GM06990 (cell line): ENCODE data around the gene TTBK1.

Experiments used
- DNase-seq: peaks from one replicate; pipeline ENCODE4 v3.0.0-alpha.2; 2011; ENCODE audit not compliant: insufficient read length; ENCODE audit errors: extremely low read depth
- H3K27me3 ChIP-seq: replicated peaks from 2 replicates; pipeline ENCODE4 v1.6.0; 2011; ENCODE audit warnings: low read length; ENCODE audit not compliant: control insufficient read depth, insufficient read depth
- H3K36me3 ChIP-seq: 2 replicates; pipeline ENCODE4 v1.5.1; 2011; ENCODE audit warnings: low read length; ENCODE audit not compliant: control insufficient read depth, insufficient read depth
- H3K4me3 ChIP-seq: replicated peaks from 2 replicates; pipeline ENCODE4 v1.5.1; 2011; ENCODE audit warnings: low read depth, mild to moderate bottlenecking, control low read depth, low read length
- TF ChIP-seq, protein P1 (sequence below): IDR thresholded peaks from 2 replicates; pipeline ENCODE4 v1.5.1; 2011; ENCODE audit warnings: low read length, control low read depth, mild to moderate bottlenecking, inconsistent platforms; ENCODE audit not compliant: insufficient read depth, poor library complexity, severe bottlenecking

TTBK1 gene

DNA sequence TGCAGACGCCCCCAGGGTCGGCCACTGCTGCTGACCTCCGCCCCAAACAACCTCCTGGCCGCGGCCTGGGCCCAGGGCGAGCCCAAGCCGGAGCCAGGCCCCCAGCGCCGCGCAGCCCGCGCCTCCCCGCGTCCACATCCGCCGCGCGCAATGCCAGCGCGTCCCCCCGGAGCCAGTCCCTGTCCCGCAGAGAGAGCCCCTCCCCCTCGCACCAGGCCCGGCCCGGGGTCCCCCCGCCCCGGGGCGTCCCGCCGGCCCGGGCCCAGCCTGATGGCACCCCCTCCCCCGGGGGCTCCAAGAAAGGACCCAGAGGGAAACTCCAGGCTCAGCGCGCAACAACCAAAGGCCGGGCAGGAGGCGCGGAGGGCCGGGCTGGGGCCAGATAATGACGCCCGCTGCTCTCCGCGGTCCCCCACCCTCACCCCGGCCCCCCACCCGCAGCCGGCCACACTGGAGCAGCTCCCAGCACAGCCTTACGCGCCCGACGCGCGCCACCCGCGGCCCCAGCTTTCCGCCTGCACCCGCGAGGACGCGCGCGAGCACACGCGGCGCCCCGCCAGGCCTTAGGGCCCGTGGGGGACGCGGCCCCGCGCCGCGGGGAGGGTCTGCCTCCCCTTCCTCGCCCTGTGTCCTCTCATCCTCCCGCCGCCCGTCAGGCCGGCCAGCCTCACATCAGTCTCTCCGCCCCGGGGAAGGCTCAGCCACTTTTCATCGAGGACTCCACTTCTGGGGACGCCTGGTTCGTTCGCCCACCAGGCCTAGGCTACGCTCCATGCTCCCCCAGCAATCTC, 41.9 kb downstream of the TTBK1 start:
- DNase-seq = no peak
- TF ChIP-seq, protein P1, sequence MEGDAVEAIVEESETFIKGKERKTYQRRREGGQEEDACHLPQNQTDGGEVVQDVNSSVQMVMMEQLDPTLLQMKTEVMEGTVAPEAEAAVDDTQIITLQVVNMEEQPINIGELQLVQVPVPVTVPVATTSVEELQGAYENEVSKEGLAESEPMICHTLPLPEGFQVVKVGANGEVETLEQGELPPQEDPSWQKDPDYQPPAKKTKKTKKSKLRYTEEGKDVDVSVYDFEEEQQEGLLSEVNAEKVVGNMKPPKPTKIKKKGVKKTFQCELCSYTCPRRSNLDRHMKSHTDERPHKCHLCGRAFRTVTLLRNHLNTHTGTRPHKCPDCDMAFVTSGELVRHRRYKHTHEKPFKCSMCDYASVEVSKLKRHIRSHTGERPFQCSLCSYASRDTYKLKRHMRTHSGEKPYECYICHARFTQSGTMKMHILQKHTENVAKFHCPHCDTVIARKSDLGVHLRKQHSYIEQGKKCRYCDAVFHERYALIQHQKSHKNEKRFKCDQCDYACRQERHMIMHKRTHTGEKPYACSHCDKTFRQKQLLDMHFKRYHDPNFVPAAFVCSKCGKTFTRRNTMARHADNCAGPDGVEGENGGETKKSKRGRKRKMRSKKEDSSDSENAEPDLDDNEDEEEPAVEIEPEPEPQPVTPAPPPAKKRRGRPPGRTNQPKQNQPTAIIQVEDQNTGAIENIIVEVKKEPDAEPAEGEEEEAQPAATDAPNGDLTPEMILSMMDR = no peak
- Histone ChIP-seq H3K36me3 (no peaks in the 10 kb centered on the region), H3K27me3 (no peaks in the 10 kb centered on the region; the same call in 1 of the 2 replicates), H3K4me3 (no peak overlapping the region)

GRCh38 chr6:43285832-43286231, 42.6 kb downstream of the TTBK1 start:
- no peaks in the 10 kb centered on the region; the same call in 1 of the 2 replicates for H3K27me3 ChIP-seq
- DNase-seq = no peak
- TF ChIP-seq, protein P1 = no peak
- H3K36me3 ChIP-seq = no peaks in the 10 kb centered on the region
- H3K4me3 ChIP-seq = no peak overlapping the region

GRCh38 chr6:43286456-43286979, 43.2 kb downstream of the TTBK1 start:
- H3K27me3 ChIP-seq = no peaks in the 10 kb centered on the region; the same call in 1 of the 2 replicates
- H3K4me3 ChIP-seq = no peak overlapping the region
- no peaks in the 10 kb centered on the region for H3K36me3 ChIP-seq
- TF ChIP-seq, protein P1 = no peak
- no peak for DNase-seq

GRCh38 chr6:43286980-43287716, 43.9 kb downstream of the TTBK1 start:
- H3K27me3 ChIP-seq = no peaks in the 10 kb centered on the region; the same call in 1 of the 2 replicates
- TF ChIP-seq, protein P1 = no peak
- H3K4me3 ChIP-seq = no peak overlapping the region
- DNase-seq = no peak
- no peaks in the 10 kb centered on the region for H3K36me3 ChIP-seq

- TF ChIP-seq, protein P1 = no peak
- no peaks in the 10 kb centered on the region; the same call in 1 of the 2 replicates for H3K27me3 ChIP-seq
- H3K4me3 ChIP-seq = no peak overlapping the region
- no peaks in the 10 kb centered on the region for H3K36me3 ChIP-seq
- no peak for DNase-seq
Measured at GRCh38 chr6:43287717-43288679, 44.7 kb downstream of the TTBK1 start.
